Endothelial cell of umbilical vein (primary cell): Measurements from ENCODE around the gene MOB2. TPM values are rescaled to one million over a fixed set of nuclear protein-coding genes. Genes with fewer than 3 reads are reported as not detected.

ENCODE experiments used
- BruUV-seq: library from RNA; stranded (reverse); fragments of 400-500 nt; replicated peaks from 2 replicates; lab custom pipeline; 2021; lab: Mats Ljungman, UMichigan
- CTCF ChIA-PET: fragments of 300-600, 350-600 bp; sonication (Branson Sonifier 250); formaldehyde crosslinking; loops from one replicate; lab custom pipeline; 2021; ENCODE audit warnings: antibody characterized with exemption, inconsistent platforms; lab: Charles Lee
- POLR2A ChIA-PET: fragments of 300-600, 350-600 bp; sonication (Branson Sonifier 250); formaldehyde crosslinking; loops from one replicate; lab custom pipeline; 2021; ENCODE audit warnings: antibody characterized with exemption, inconsistent platforms; lab: Charles Lee
- DNase-seq: peaks from one replicate; pipeline ENCODE4 v3.0.0-alpha.2; 2011; ENCODE audit warnings: low read depth, low spot score
- FAIRE-seq: peaks from 2 replicates; lab custom pipeline; 2011; peaks lifted over from hg19 to GRCh38; lab: Jason Lieb, UNC
- H2AFZ ChIP-seq: 2 replicates; pipeline ENCODE4 v1.6.0; 2012; ENCODE audit warnings: low read depth, low read length, control low read depth, inconsistent platforms
- H3K27ac ChIP-seq: 2 replicates; pipeline ENCODE4 v1.5.1; 2011; ENCODE audit warnings: low read depth, mild to moderate bottlenecking, control low read depth, low read length, moderate library complexity; ENCODE audit not compliant: insufficient read depth
- H3K27me3 ChIP-seq, 2 experiments: 2 replicates each; pipeline versions ENCODE4 v1.6.0 to v1.6.1; 2011; ENCODE audit warnings: low read length in 2 of 2, mixed read lengths in 1 of 2; ENCODE audit not compliant: control insufficient read depth in 2 of 2, insufficient read depth in 2 of 2
- H3K36me3 ChIP-seq, 2 experiments: 2 replicates in 1 of 2; 3 replicates in 1 of 2; pipeline ENCODE4 v1.5.1; 2011; ENCODE audit warnings: low read length in 2 of 2, mild to moderate bottlenecking in 1 of 2, moderate library complexity in 1 of 2; ENCODE audit not compliant: control insufficient read depth in 2 of 2, insufficient read depth in 2 of 2; ENCODE audit errors: extremely low read depth in 1 of 2
- H3K4me1 ChIP-seq: 3 replicates; pipeline ENCODE4 v1.5.1; 2011; ENCODE audit warnings: mild to moderate bottlenecking, low read length; ENCODE audit not compliant: control insufficient read depth, insufficient read depth; ENCODE audit errors: extremely low read depth
- H3K4me2 ChIP-seq: 2 replicates; pipeline ENCODE4 v1.6.1; 2011; ENCODE audit warnings: low read length, control low read depth, mixed read lengths; ENCODE audit not compliant: insufficient read depth
- H3K4me3 ChIP-seq, 3 experiments: fragments of 200-600 bp in 1 of 3; sonication (generic), shearing (Covaris generic) in 1 of 3; replicated peaks in 1 of 3; 2 replicates each; pipeline ENCODE4 v1.5.1; 2011 to 2016; ENCODE audit warnings: control low read depth in 3 of 3, low read length in 3 of 3, mild to moderate bottlenecking in 2 of 3, inconsistent platforms in 1 of 3, low read depth in 1 of 3, moderate library complexity in 1 of 3; ENCODE audit not compliant: insufficient read depth in 1 of 3
- H3K79me2 ChIP-seq: 2 replicates; pipeline ENCODE4 v1.6.0; 2012; ENCODE audit warnings: low read length, inconsistent platforms; ENCODE audit not compliant: control insufficient read depth, insufficient read depth
- H3K9ac ChIP-seq: replicated peaks from 2 replicates; pipeline ENCODE3; 2011; ENCODE audit warnings: low read length, control low read depth; ENCODE audit not compliant: insufficient read depth; ENCODE audit errors: extremely low read depth
- H3K9me1 ChIP-seq: replicated peaks from 3 replicates; pipeline ENCODE4 v1.6.0; 2011; ENCODE audit warnings: mild to moderate bottlenecking, low read length; ENCODE audit not compliant: control insufficient read depth, insufficient read depth; ENCODE audit errors: extremely low read depth
- H3K9me3 ChIP-seq: replicated peaks from 2 replicates; pipeline ENCODE4 v1.5.1; 2012; ENCODE audit warnings: low read length, inconsistent platforms; ENCODE audit not compliant: control insufficient read depth, insufficient read depth
- H4K20me1 ChIP-seq: replicated peaks from 2 replicates; pipeline ENCODE3; 2011; ENCODE audit warnings: mild to moderate bottlenecking, low read length; ENCODE audit not compliant: control insufficient read depth, insufficient read depth; ENCODE audit errors: extremely low read depth
- EZH2 ChIP-seq: IDR thresholded peaks from 2 replicates; pipeline ENCODE4 v1.6.1; 2012; ENCODE audit warnings: borderline replicate concordance, low read depth, mild to moderate bottlenecking, moderate library complexity, low read length, inconsistent platforms; ENCODE audit not compliant: severe bottlenecking
- FOS ChIP-seq: IDR thresholded peaks from 2 replicates; pipeline ENCODE4 v1.6.1; 2011; ENCODE audit warnings: mild to moderate bottlenecking, low read length, moderate library complexity, borderline replicate concordance; ENCODE audit not compliant: insufficient read depth
- GATA2 ChIP-seq: IDR thresholded peaks from 2 replicates; pipeline ENCODE4 v1.7.0; 2011; ENCODE audit warnings: low read depth, mild to moderate bottlenecking, moderate library complexity, mixed read lengths, low read length; ENCODE audit not compliant: insufficient read length, insufficient read depth
- JUN ChIP-seq: IDR thresholded peaks from 2 replicates; pipeline ENCODE4 v1.6.1; 2011; ENCODE audit warnings: borderline replicate concordance, low read depth; ENCODE audit not compliant: insufficient read length, insufficient read depth
- MAX ChIP-seq: IDR thresholded peaks from 2 replicates; pipeline ENCODE4 v1.6.1; 2011; ENCODE audit not compliant: insufficient read depth, insufficient read length
- MYC ChIP-seq: IDR thresholded peaks from one replicate; pipeline ENCODE4 v1.6.1; 2011; ENCODE audit warnings: mild to moderate bottlenecking, low read depth, low read length
- POLR2A ChIP-seq: IDR thresholded peaks from 2 replicates; pipeline ENCODE4 v1.6.1; 2012; ENCODE audit warnings: low read depth, mild to moderate bottlenecking, control low read depth, low read length
- POLR2AphosphoS5 ChIP-seq: IDR thresholded peaks from 2 replicates; pipeline ENCODE4 v1.6.1; 2012; ENCODE audit warnings: low read depth, mild to moderate bottlenecking, control low read depth, low read length, moderate library complexity; ENCODE audit not compliant: insufficient read depth
- dilution Hi-C: fragments of 300-500 bp; cut with MboI; formaldehyde crosslinking; loops from one replicate; pipeline ENCODE4 v1.15.0; 2019; ENCODE audit warnings: low sequenced_read_pairs; ENCODE audit not compliant: extremely low pct_ligation_motif_present
- intact Hi-C: fragments of 100-400 bp; cut with micrococcal nuclease; formaldehyde crosslinking; loops from one replicate; pipeline ENCODE4 v1.10.0; 2022
- polyA plus RNA-seq, 4 experiments: library from polyadenylated mRNA; depleted of rRNA in 3 of 4; stranded (reverse) in 3 of 4; unstranded in 1 of 4; fragments of >200 nt; gene quantifications; 2 replicates each; pipeline versions ENCODE4 v1.2.1 to v1.2.3, GENCODE V29; 2011 to 2012; ENCODE audit warnings: missing spikeins in 1 of 4
- total RNA-seq: library from RNA; stranded (reverse); gene quantifications from 2 replicates; pipeline ENCODE4 v1.2.3, GENCODE V29; 2021
- TF ChIP-seq, protein P1 (sequence below), 2 donors: IDR thresholded peaks; 1 replicate in 1 of 2; 2 replicates in 1 of 2; pipeline ENCODE4 v1.5.1; 2011; ENCODE audit warnings: low read length in 2 of 2, mild to moderate bottlenecking in 2 of 2, moderate library complexity in 2 of 2, control low read depth in 1 of 2, inconsistent platforms in 1 of 2, low read depth in 1 of 2; ENCODE audit not compliant: insufficient read depth in 1 of 2; ENCODE audit errors: extremely low read depth in 1 of 2

Gene MOB2
- total and polyA plus RNA-seq, 2 donors (not counting 3 experiments of a cell fraction or from before 2014, with no cell fraction given): 38.2 to 50.6 TPM

DNA sequence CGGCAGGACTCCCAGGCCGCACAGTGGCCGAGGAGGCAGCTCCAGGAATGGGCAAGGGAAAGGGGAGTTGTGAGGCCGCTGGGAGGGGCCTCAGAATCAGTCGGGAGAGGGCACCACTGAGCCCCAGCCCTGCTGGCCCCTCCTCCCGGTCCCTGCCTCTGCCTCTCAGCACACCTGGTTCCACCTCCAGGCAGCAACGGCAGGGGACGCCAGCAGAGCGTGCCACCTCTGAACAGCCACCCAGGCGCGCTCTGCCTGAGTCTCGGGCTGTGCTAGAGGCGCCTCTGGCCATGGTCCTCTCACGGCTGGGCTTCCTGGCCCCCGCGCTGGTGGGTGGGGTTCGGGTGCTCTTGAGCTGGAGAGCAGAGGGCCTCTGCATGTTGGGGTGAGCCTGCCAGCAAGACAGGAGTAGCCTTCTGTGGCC is 33.0 kb downstream of the MOB2 start:
- Histone ChIP-seq H3K4me3 (no peak overlapping the region), H3K36me3 (no peaks in the 10 kb centered on the region), H4K20me1 (no peaks in the 10 kb centered on the region), H3K9me3 (no peaks in the 10 kb centered on the region), H3K27me3 (no peaks in the 10 kb centered on the region), H2AFZ (no peak overlapping the region), H3K9ac (no peak overlapping the region), H3K4me2 (no peak overlapping the region), H3K27ac (no peak overlapping the region), H3K4me1 (no peaks in the 10 kb centered on the region), H3K9me1 (no peaks in the 10 kb centered on the region), H3K79me2 (no peaks in the 10 kb centered on the region)
- no peak for DNase-seq
- intact Hi-C loops: no loop called here
- ChIA-PET POLR2A (no interaction called here), CTCF (interaction anchor here (1.2 kb wide), 1 partner anchor 121 kb away, joined by 3 read pairs; no protein-coding TSS in a partner anchor)
- no TSS peak for BruUV-seq
- FAIRE-seq: no peak
- TF ChIP-seq JUN (no peak), POLR2AphosphoS5 (no peak), EZH2 (no peak)
- TF ChIP-seq, protein P1, sequence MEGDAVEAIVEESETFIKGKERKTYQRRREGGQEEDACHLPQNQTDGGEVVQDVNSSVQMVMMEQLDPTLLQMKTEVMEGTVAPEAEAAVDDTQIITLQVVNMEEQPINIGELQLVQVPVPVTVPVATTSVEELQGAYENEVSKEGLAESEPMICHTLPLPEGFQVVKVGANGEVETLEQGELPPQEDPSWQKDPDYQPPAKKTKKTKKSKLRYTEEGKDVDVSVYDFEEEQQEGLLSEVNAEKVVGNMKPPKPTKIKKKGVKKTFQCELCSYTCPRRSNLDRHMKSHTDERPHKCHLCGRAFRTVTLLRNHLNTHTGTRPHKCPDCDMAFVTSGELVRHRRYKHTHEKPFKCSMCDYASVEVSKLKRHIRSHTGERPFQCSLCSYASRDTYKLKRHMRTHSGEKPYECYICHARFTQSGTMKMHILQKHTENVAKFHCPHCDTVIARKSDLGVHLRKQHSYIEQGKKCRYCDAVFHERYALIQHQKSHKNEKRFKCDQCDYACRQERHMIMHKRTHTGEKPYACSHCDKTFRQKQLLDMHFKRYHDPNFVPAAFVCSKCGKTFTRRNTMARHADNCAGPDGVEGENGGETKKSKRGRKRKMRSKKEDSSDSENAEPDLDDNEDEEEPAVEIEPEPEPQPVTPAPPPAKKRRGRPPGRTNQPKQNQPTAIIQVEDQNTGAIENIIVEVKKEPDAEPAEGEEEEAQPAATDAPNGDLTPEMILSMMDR (IDR thresholded peaks at IDR 0.05; ENCODE audit: extremely low read depth in 1 of 2, insufficient read depth in 1 of 2, low read depth in 1 of 2, low read length in 2 of 2): peak in 1 of 2 donors; percentile 38
- dilution Hi-C loops: no loop called here

DNA sequence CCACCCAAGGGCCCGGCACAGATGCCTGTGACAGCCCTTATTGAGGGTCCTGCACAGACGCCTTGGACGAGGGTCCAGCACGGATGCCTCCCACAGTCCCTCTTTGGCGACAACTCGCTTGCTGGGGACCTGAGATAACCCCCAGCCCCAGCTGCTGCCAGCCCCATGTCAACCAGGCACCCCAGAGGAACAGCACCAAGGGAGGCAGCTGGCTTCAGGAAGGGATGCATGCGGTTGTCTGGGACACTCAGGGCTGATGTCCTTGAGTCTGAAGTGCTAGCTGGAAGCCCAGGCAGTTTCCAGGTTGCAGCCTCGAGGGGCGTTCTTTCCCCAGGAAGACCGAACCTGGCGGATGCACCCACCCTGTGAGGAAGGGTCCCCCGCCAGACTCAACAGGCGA is 33.8 kb downstream of the MOB2 start:
- H3K27me3 ChIP-seq: no peaks in the 10 kb centered on the region
- no peaks in the 10 kb centered on the region for H3K9me3 ChIP-seq
- FAIRE-seq (no peak), DNase-seq (no peak)
- H3K9me1 ChIP-seq: no peaks in the 10 kb centered on the region
- intact Hi-C loops (no loop called here), dilution Hi-C loops (no loop called here)
- no peaks in the 10 kb centered on the region for H3K79me2 ChIP-seq
- no TSS peak for BruUV-seq
- H3K27ac ChIP-seq: no peak overlapping the region
- no peak overlapping the region for H3K9ac ChIP-seq
- H3K4me2 ChIP-seq: no peak overlapping the region
- no peak overlapping the region for H2AFZ ChIP-seq
- H3K4me3 ChIP-seq: no peak overlapping the region
- ChIA-PET CTCF (no interaction called here), POLR2A (no interaction called here)
- no peaks in the 10 kb centered on the region for H3K4me1 ChIP-seq
- H3K36me3 ChIP-seq: no peaks in the 10 kb centered on the region
- no peak for TF ChIP-seq FOS
- no peak for TF ChIP-seq MAX
- no peak for TF ChIP-seq JUN
- no peak for TF ChIP-seq EZH2
- no peak for TF ChIP-seq POLR2A
- TF ChIP-seq GATA2: no peak
- TF ChIP-seq, protein P1 (IDR thresholded peaks at IDR 0.05; ENCODE audit: extremely low read depth in 1 of 2, insufficient read depth in 1 of 2, low read depth in 1 of 2, low read length in 2 of 2): no peak
- no peak for TF ChIP-seq MYC
- no peak for TF ChIP-seq POLR2AphosphoS5
- no peaks in the 10 kb centered on the region for H4K20me1 ChIP-seq
